K562 (cell line): Measurements from ENCODE around the gene CDKN3. TPM values are rescaled to one million over a fixed set of nuclear protein-coding genes. Genes with fewer than 3 reads are reported as not detected.

Experiments used
- ATAC-seq: fragments of 200-7000 bp; cut with Tn5 transposase; 3 replicates; pipeline ENCODE4 v1.9.1; 2020; ENCODE audit warnings: moderate library complexity
- BruUV-seq: library from RNA; stranded (reverse); fragments of 400-500 nt; replicated peaks from 2 replicates; lab custom pipeline; 2021; lab: Mats Ljungman, UMichigan
- CTCF ChIA-PET: fragments of 300-600 bp; formaldehyde crosslinking; extraction: SDS; loops from one replicate; lab custom pipeline; 2021; ENCODE audit warnings: low intra/inter-chr PET ratio; lab: Yijun Ruan, JAX
- POLR2A ChIA-PET: fragments of 300-600, 350-650 bp; sonication (Branson Sonifier 250); formaldehyde crosslinking; extraction: SDS; loops from one replicate; lab custom pipeline; 2021; ENCODE audit warnings: antibody characterized with exemption, inconsistent platforms; lab: Yijun Ruan, JAX
- DNase-seq, 4 experiments: peaks; one replicate each; pipeline versions ENCODE4 v3.0.0 to v3.0.0-alpha.2; 2011 to 2018; ENCODE audit warnings: low spot score in 3 of 4, mixed read lengths in 3 of 4; ENCODE audit errors: extremely low read depth in 1 of 4
- FAIRE-seq: peaks from 2 replicates; lab custom pipeline; 2011; peaks lifted over from hg19 to GRCh38; lab: Jason Lieb, UNC
- H2AFZ ChIP-seq: 2 replicates; pipeline ENCODE4 v1.6.0; 2011; ENCODE audit warnings: low read depth, low read length, control low read depth, inconsistent platforms
- H3K27ac ChIP-seq: fragments of 200-600 bp; 3 replicates; pipeline ENCODE4 v1.8.0; 2011; ENCODE audit warnings: low read depth, mild to moderate bottlenecking, control low read depth, inconsistent platforms, low read length, moderate library complexity, mixed read lengths; ENCODE audit errors: extremely low read depth
- H3K27me3 ChIP-seq, 2 experiments: fragments of 300-600 bp in 1 of 2; 2 replicates in 1 of 2; 3 replicates in 1 of 2; pipeline versions ENCODE4 v1.6.0 to v1.8.0; 2011; ENCODE audit warnings: inconsistent platforms in 2 of 2, low read length in 2 of 2, mild to moderate bottlenecking in 1 of 2, mixed read lengths in 1 of 2, moderate library complexity in 1 of 2; ENCODE audit not compliant: control insufficient read depth in 2 of 2, insufficient read depth in 2 of 2
- H3K36me3 ChIP-seq: fragments of 300-600 bp; 3 replicates; pipeline ENCODE4 v1.8.0; 2011; ENCODE audit warnings: mild to moderate bottlenecking, low read length, inconsistent platforms; ENCODE audit not compliant: control insufficient read depth, insufficient read depth
- H3K4me1 ChIP-seq, 2 experiments: fragments of 200-600 bp in 1 of 2; replicated peaks in 1 of 2; 2 replicates in 1 of 2; 3 replicates in 1 of 2; pipeline versions ENCODE4 v1.5.1 to v1.8.0; 2011; ENCODE audit warnings: inconsistent platforms in 2 of 2, low read length in 2 of 2, mild to moderate bottlenecking in 1 of 2, mixed read lengths in 1 of 2, moderate library complexity in 1 of 2; ENCODE audit not compliant: control insufficient read depth in 2 of 2, insufficient read depth in 2 of 2
- H3K4me2 ChIP-seq: 2 replicates; pipeline ENCODE4 v1.6.1; 2011; ENCODE audit warnings: low read length, control low read depth, inconsistent platforms, mixed read lengths; ENCODE audit not compliant: insufficient read depth
- H3K4me3 ChIP-seq: fragments of 200-600 bp; sonication (generic), shearing (Covaris generic); 2 replicates; pipeline ENCODE4 v1.5.1; 2016; ENCODE audit warnings: control low read depth, inconsistent platforms
- H3K79me2 ChIP-seq: fragments of 200-600 bp; 3 replicates; pipeline ENCODE4 v1.8.0; 2011; ENCODE audit warnings: low read length, inconsistent platforms; ENCODE audit not compliant: control insufficient read depth, insufficient read depth
- H3K9ac ChIP-seq, 2 experiments: 2 replicates each; pipeline versions ENCODE4 v1.6.0 to v1.6.1; 2011; ENCODE audit warnings: low read depth in 2 of 2, low read length in 2 of 2, control low read depth in 1 of 2, inconsistent platforms in 1 of 2, mild to moderate bottlenecking in 1 of 2, mixed read lengths in 1 of 2; ENCODE audit not compliant: insufficient read depth in 1 of 2
- H3K9me1 ChIP-seq: one replicate; pipeline ENCODE4 v1.6.0; 2011; ENCODE audit warnings: inconsistent platforms, mild to moderate bottlenecking, low read length, moderate library complexity; ENCODE audit not compliant: control insufficient read depth, insufficient read depth
- H3K9me3 ChIP-seq: replicated peaks from 2 replicates; pipeline ENCODE4 v1.5.1; 2011; ENCODE audit warnings: low read depth, low read length, inconsistent platforms; ENCODE audit not compliant: control insufficient read depth, insufficient read depth
- H4K20me1 ChIP-seq: replicated peaks from 2 replicates; pipeline ENCODE4 v1.6.1; 2011; ENCODE audit warnings: low read length, inconsistent platforms, mixed read lengths; ENCODE audit not compliant: control insufficient read depth, insufficient read depth
- BRD4 ChIP-seq: fragments of 200-600 bp; sonication (generic); IDR thresholded peaks from 2 replicates; pipeline ENCODE4 v1.6.1; 2017; ENCODE audit warnings: inconsistent platforms
- CCAR2 ChIP-seq: fragments of 200-400 bp; formaldehyde crosslinking; IDR thresholded peaks from 2 replicates; pipeline ENCODE4 v1.6.1; 2017; ENCODE audit warnings: mild to moderate bottlenecking, low read depth, low read length
- ELF1 ChIP-seq: fragments of 200-800 bp; sonication (Bioruptor generic); IDR thresholded peaks from 2 replicates; pipeline ENCODE4 v1.6.1; 2016; ENCODE audit warnings: missing genetic modification characterization, missing compliant biosample characterization
- ELF4 ChIP-seq: fragments of 450-650 bp; formaldehyde crosslinking; IDR thresholded peaks from 2 replicates; pipeline ENCODE4 v1.4.0; 2022; ENCODE audit warnings: missing genetic modification characterization
- EP400 ChIP-seq: fragments of 450-650 bp; IDR thresholded peaks from 2 replicates; pipeline ENCODE4 v1.6.1; 2017; ENCODE audit warnings: antibody characterized with exemption, mild to moderate bottlenecking, moderate library complexity
- JUNB ChIP-seq: fragments of 450-650 bp; formaldehyde crosslinking; conservative IDR thresholded peaks from 2 replicates; pipeline ENCODE4 v1.4.0; 2020; ENCODE audit warnings: mild to moderate bottlenecking
- KDM5B ChIP-seq: fragments of 200-600 bp; sonication (generic); IDR thresholded peaks from 2 replicates; pipeline ENCODE4 v1.6.1; 2012; ENCODE audit warnings: low read depth, mild to moderate bottlenecking, moderate library complexity, low read length, control low read depth, inconsistent platforms; ENCODE audit not compliant: insufficient replicate concordance
- NCOR1 ChIP-seq: fragments of 450-650 bp; IDR thresholded peaks from 2 replicates; pipeline ENCODE4 v1.6.1; 2016; ENCODE audit warnings: mild to moderate bottlenecking, moderate library complexity
- POU5F1 ChIP-seq: fragments of 150-350 bp; IDR thresholded peaks from 2 replicates; pipeline ENCODE4 v1.6.1; 2014; ENCODE audit warnings: borderline replicate concordance, low read length, low read depth, mild to moderate bottlenecking; ENCODE audit not compliant: partially characterized antibody
- RB1 ChIP-seq: fragments of 450-650 bp; IDR thresholded peaks from 2 replicates; pipeline ENCODE4 v1.6.1; 2017; ENCODE audit warnings: low read depth, mild to moderate bottlenecking
- TOE1 ChIP-seq, 2 experiments: fragments of 450-650 bp in 1 of 2; sonication (generic) in 1 of 2; formaldehyde crosslinking in 1 of 2; IDR thresholded peaks; 2 replicates each; pipeline versions ENCODE4 v1.7.1 to v1.8.0; 2016 to 2022; ENCODE audit warnings: borderline replicate concordance in 2 of 2, mild to moderate bottlenecking in 2 of 2, antibody characterized with exemption in 1 of 2, inconsistent platforms in 1 of 2, low read depth in 1 of 2, missing genetic modification reagents in 1 of 2, moderate library complexity in 1 of 2
- ZNF830 ChIP-seq: fragments of 250-450 bp; sonication (Bioruptor Pico); IDR thresholded peaks from 2 replicates; pipeline ENCODE4 v1.5.0; 2021; ENCODE audit warnings: mild to moderate bottlenecking
- WGBS: fragments of 100-300 bp; shearing (Covaris generic); methylation state at CpG from one replicate; pipeline ENCODE4 v1.1.6; 2016; ENCODE audit warnings: low coverage, mixed read lengths; ENCODE audit not compliant: insufficient coverage; ENCODE audit errors: missing lambda C conversion rate; 5-methylcytosine and 5-hydroxymethylcytosine counted together
- in situ Hi-C: fragments of 300-500 bp; cut with MboI; formaldehyde crosslinking; loops from 4 replicates; pipeline ENCODE4 v1.15.0; 2018; ENCODE audit warnings: inconsistent platforms, mixed read lengths
- intact Hi-C: fragments of 100-400 bp; cut with micrococcal nuclease; formaldehyde crosslinking; loops from 2 replicates; pipeline ENCODE4 v1.14.2; 2022
- polyA plus RNA-seq, 8 experiments: library from polyadenylated mRNA; depleted of rRNA in 4 of 8; stranded (reverse) in 5 of 8; unstranded in 3 of 8; fragments of >200 nt; fragmentation: Nextera tagmentation in 2 of 8; fragmentation: Illumina TruSeq in 1 of 8; extraction: Ambion mirVana in 2 of 8; extraction: Trizol in 1 of 8; gene quantifications; 2 replicates each; pipeline versions ENCODE4 v1.2.1 to v1.2.3, GENCODE V29; 2011 to 2014; ENCODE audit warnings: inconsistent platforms in 1 of 8, missing spikeins in 1 of 8
- total RNA-seq, 7 experiments: library from RNA; depleted of rRNA in 6 of 7; stranded (reverse); fragments of >200 nt in 6 of 7; fragmentation: Illumina TruSeq in 2 of 7; extraction: Trizol in 2 of 7; gene quantifications; 2 replicates each; pipeline versions ENCODE4 v1.2.1 to v1.2.3, GENCODE V29; 2011 to 2021; ENCODE audit warnings: low replicate concordance in 1 of 7
- TF ChIP-seq, protein P1 (sequence below): fragments of 450-650 bp; formaldehyde crosslinking; IDR thresholded peaks from 2 replicates; pipeline ENCODE4 v1.4.0; 2022; ENCODE audit warnings: missing genetic modification characterization
- TF ChIP-seq, protein P2 (sequence below), 2 experiments: IDR thresholded peaks; 2 replicates each; pipeline ENCODE4 v1.6.1; 2012; ENCODE audit warnings: improper control_type of control experiment in 2 of 2, low read depth in 2 of 2, low read length in 2 of 2, borderline replicate concordance in 1 of 2
- TF ChIP-seq, protein P3 (sequence below): fragments of 250-450 bp; sonication (Bioruptor Pico); IDR thresholded peaks from 2 replicates; pipeline ENCODE4 v1.5.1; 2021; ENCODE audit warnings: mild to moderate bottlenecking
- TF ChIP-seq, protein P4 (sequence below): fragments of 450-650 bp; IDR thresholded peaks from 2 replicates; pipeline ENCODE4 v1.6.1; 2014; ENCODE audit warnings: low read depth, mild to moderate bottlenecking, moderate library complexity, borderline replicate concordance

The CDKN3 gene
- total and polyA plus RNA-seq, 9 of the 15 experiments (the other 6 are each of a cell fraction or from before 2014, with no cell fraction given): 41.3 to 128 (median 70.7) TPM

DNA sequence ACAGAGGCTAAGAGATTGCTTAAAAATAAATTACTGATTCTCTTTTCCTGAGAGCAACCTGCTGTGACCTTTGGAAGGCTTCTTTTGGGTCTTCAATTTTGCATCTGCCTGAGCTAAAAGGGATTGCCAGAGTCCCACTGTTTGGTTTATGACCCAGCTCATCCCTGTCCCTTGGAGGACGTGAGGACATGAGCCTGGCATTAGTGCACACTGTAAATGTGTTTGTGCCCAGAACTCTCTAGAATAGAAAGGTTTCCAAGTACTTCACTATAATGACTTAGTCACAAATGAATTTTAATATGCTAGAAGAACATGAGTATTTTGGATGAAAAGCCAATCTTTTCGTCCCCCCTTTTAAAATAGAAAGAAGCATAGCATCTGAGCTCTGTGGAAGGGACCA, 47.1 kb upstream of the CDKN3 start:
- Histone ChIP-seq H3K27me3 (peaks cover 4 to 5% of the 10 kb centered on the region in 2 experiments; a peak in 2 of 5 replicates), H3K9me1 (no peaks in the 10 kb centered on the region), H2AFZ (no peak overlapping the region), H3K9ac (no peak overlapping the region), H3K4me3 (no peak overlapping the region), H3K27ac (no peak overlapping the region), H4K20me1 (no peaks in the 10 kb centered on the region), H3K79me2 (no peaks in the 10 kb centered on the region), H3K4me2 (no peak overlapping the region)
- WGBS: 9% methylated on average over 2 of the region's 2 CpGs
- ATAC-seq (no peak), FAIRE-seq (no peak)
- in situ Hi-C loops: loop anchor here (25.0 kb wide), 1 partner anchor 1537 kb away; no protein-coding TSS in a partner anchor
- POLR2A ChIA-PET: interaction anchor here (0.8 kb wide), 1 partner anchor 502 kb away, joined by 4 read pairs; no protein-coding TSS in a partner anchor
- TF ChIP-seq, protein P1, sequence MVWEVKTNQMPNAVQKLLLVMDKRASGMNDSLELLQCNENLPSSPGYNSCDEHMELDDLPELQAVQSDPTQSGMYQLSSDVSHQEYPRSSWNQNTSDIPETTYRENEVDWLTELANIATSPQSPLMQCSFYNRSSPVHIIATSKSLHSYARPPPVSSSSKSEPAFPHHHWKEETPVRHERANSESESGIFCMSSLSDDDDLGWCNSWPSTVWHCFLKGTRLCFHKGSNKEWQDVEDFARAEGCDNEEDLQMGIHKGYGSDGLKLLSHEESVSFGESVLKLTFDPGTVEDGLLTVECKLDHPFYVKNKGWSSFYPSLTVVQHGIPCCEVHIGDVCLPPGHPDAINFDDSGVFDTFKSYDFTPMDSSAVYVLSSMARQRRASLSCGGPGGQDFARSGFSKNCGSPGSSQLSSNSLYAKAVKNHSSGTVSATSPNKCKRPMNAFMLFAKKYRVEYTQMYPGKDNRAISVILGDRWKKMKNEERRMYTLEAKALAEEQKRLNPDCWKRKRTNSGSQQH: no peak
- TF ChIP-seq, protein P2, sequence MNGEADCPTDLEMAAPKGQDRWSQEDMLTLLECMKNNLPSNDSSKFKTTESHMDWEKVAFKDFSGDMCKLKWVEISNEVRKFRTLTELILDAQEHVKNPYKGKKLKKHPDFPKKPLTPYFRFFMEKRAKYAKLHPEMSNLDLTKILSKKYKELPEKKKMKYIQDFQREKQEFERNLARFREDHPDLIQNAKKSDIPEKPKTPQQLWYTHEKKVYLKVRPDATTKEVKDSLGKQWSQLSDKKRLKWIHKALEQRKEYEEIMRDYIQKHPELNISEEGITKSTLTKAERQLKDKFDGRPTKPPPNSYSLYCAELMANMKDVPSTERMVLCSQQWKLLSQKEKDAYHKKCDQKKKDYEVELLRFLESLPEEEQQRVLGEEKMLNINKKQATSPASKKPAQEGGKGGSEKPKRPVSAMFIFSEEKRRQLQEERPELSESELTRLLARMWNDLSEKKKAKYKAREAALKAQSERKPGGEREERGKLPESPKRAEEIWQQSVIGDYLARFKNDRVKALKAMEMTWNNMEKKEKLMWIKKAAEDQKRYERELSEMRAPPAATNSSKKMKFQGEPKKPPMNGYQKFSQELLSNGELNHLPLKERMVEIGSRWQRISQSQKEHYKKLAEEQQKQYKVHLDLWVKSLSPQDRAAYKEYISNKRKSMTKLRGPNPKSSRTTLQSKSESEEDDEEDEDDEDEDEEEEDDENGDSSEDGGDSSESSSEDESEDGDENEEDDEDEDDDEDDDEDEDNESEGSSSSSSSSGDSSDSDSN (IDR thresholded peaks at IDR 0.05; ENCODE audit: borderline replicate concordance in 1 of 2, low read depth in 2 of 2, low read length in 2 of 2): no peak
- no peak for TF ChIP-seq KDM5B
- TF ChIP-seq, protein P3, sequence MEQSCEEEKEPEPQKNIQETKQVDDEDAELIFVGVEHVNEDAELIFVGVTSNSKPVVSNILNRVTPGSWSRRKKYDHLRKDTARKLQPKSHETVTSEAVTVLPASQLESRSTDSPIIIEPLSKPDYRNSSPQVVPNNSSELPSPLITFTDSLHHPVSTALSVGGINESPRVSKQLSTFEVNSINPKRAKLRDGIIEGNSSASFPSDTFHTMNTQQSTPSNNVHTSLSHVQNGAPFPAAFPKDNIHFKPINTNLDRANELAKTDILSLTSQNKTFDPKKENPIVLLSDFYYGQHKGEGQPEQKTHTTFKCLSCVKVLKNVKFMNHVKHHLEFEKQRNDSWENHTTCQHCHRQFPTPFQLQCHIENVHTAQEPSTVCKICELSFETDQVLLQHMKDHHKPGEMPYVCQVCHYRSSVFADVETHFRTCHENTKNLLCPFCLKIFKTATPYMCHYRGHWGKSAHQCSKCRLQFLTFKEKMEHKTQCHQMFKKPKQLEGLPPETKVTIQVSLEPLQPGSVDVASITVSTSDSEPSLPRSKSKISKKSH (CRISPR knock-in tag): no peak
- TF ChIP-seq ELF4: no peak
- TF ChIP-seq EP400: no peak
- no peak for TF ChIP-seq BRD4
- TF ChIP-seq POU5F1: no peak
- TF ChIP-seq NCOR1: no peak
- no peak for TF ChIP-seq ZNF830 (CRISPR knock-in tag)
- no peak for TF ChIP-seq CCAR2
- no peak for TF ChIP-seq RB1
- TF ChIP-seq JUNB (CRISPR knock-in tag): no peak
- TF ChIP-seq, protein P4, sequence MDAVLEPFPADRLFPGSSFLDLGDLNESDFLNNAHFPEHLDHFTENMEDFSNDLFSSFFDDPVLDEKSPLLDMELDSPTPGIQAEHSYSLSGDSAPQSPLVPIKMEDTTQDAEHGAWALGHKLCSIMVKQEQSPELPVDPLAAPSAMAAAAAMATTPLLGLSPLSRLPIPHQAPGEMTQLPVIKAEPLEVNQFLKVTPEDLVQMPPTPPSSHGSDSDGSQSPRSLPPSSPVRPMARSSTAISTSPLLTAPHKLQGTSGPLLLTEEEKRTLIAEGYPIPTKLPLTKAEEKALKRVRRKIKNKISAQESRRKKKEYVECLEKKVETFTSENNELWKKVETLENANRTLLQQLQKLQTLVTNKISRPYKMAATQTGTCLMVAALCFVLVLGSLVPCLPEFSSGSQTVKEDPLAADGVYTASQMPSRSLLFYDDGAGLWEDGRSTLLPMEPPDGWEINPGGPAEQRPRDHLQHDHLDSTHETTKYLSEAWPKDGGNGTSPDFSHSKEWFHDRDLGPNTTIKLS: no peak
- no peak for TF ChIP-seq ELF1
- no peak for TF ChIP-seq TOE1 (IDR thresholded peaks at IDR 0.05; ENCODE audit: borderline replicate concordance)
- TF ChIP-seq TOE1 (CRISPR knock-in tag; IDR thresholded peaks at IDR 0.05; ENCODE audit: borderline replicate concordance, low read depth): no peak
- TF ChIP-seq, all 486 proteins: peak for 0
- Histone ChIP-seq H3K4me1 (peaks cover 0 to under 1% of the 10 kb centered on the region in 2 experiments; a peak in 4 of 5 replicates), H3K9me3 (no peaks in the 10 kb centered on the region), H3K36me3 (no peaks in the 10 kb centered on the region)
- no peak for DNase-seq
- intact Hi-C loops: loop anchor here (5.0 kb wide), 3 partner anchors 42 to 1052 kb away; no protein-coding TSS in a partner anchor
- CTCF ChIA-PET: no interaction called here
- no TSS peak for BruUV-seq
